ENCODE data around the gene GNGT1.

Gene GNGT1

GRCh38 chr7:93923296-93923695, 16.9 kb downstream of the GNGT1 start:
- CTCF ChIA-PET: no interaction called here
- no peak for TF ChIP-seq CTCF (IDR thresholded peaks at IDR 0.05; ENCODE audit: control extremely low read depth, extremely low read depth, low read depth, missing control alignments)
- POLR2A ChIA-PET: no interaction called here
- DNase-seq (ENCODE audit: extremely low spot score): no peak

GRCh38 chr7:93923942-93924341, 17.6 kb downstream of the GNGT1 start:
- ChIA-PET POLR2A (no interaction called here), CTCF (no interaction called here)
- DNase-seq (ENCODE audit: extremely low spot score): no peak
- TF ChIP-seq CTCF (IDR thresholded peaks at IDR 0.05; ENCODE audit: control extremely low read depth, extremely low read depth, low read depth, missing control alignments): no peak

- no peak for TF ChIP-seq CTCF (IDR thresholded peaks at IDR 0.05; ENCODE audit: control extremely low read depth, extremely low read depth, low read depth, missing control alignments)
- CTCF ChIA-PET: interaction anchor here (1.0 to 2.5 kb wide), 2 partner anchors 24 to 159 kb away, joined by 5 to 7 read pairs; no protein-coding TSS in a partner anchor
These were observed 20.4 kb downstream of the GNGT1 start for GRCh38 chr7:93926800-93927199.

GRCh38 chr7:93927585-93927984, 21.2 kb downstream of the GNGT1 start:
- ChIA-PET CTCF (interaction anchor here (1.0 to 2.5 kb wide), 2 partner anchors 25 to 158 kb away, joined by 5 to 7 read pairs; no protein-coding TSS in a partner anchor), POLR2A (no interaction called here)
- no peak for TF ChIP-seq CTCF (IDR thresholded peaks at IDR 0.05; ENCODE audit: control extremely low read depth, extremely low read depth, low read depth, missing control alignments)
- no peak for DNase-seq (ENCODE audit: extremely low spot score)

More at GRCh38 chr7:93926800-93927199, 20.4 kb downstream of the GNGT1 start:
- no peak for DNase-seq (ENCODE audit: extremely low spot score)
- POLR2A ChIA-PET: no interaction called here

- no peak for TF ChIP-seq CTCF (IDR thresholded peaks at IDR 0.05; ENCODE audit: control extremely low read depth, extremely low read depth, low read depth, missing control alignments)
- CTCF ChIA-PET: interaction anchor here (1.1 to 2.1 kb wide), 3 partner anchors 10 to 29 kb away, joined by 3 to 7 read pairs (median 3); no protein-coding TSS in a partner anchor
- DNase-seq (ENCODE audit: extremely low spot score): no peak
- POLR2A ChIA-PET: no interaction called here
These were observed 25.3 kb downstream of the GNGT1 start for GRCh38 chr7:93931655-93932054.

- CTCF ChIA-PET: no interaction called here
- POLR2A ChIA-PET: no interaction called here
- no peak for TF ChIP-seq CTCF (IDR thresholded peaks at IDR 0.05; ENCODE audit: control extremely low read depth, extremely low read depth, low read depth, missing control alignments)
- DNase-seq (ENCODE audit: extremely low spot score): no peak
These were observed 26.8 kb downstream of the GNGT1 start for GRCh38 chr7:93933156-93933555.

- POLR2A ChIA-PET: no interaction called here
- CTCF ChIA-PET: no interaction called here
These were observed 28.7 kb downstream of the GNGT1 start for GRCh38 chr7:93935102-93935501.

More at GRCh38 chr7:93935102-93935501, 28.7 kb downstream of the GNGT1 start:
- no peak for DNase-seq (ENCODE audit: extremely low spot score)
- TF ChIP-seq CTCF (IDR thresholded peaks at IDR 0.05; ENCODE audit: control extremely low read depth, extremely low read depth, low read depth, missing control alignments): no peak
